ENCODE results near the gene OPRM1.

- TF ChIP-seq TCF12 (IDR thresholded peaks at IDR 0.05; ENCODE audit: low read depth): no peak
- no peak for TF ChIP-seq REST (IDR thresholded peaks at IDR 0.05; ENCODE audit: low read depth)
- TF ChIP-seq MAX (IDR thresholded peaks at IDR 0.05): no peak
- TF ChIP-seq TEAD4 (IDR thresholded peaks at IDR 0.05): no peak
- TF ChIP-seq TAF1 (IDR thresholded peaks at IDR 0.05; ENCODE audit: low read depth): no peak
- TF ChIP-seq YY1 (IDR thresholded peaks at IDR 0.05; ENCODE audit: low read depth): no peak
- TF ChIP-seq RAD21 (IDR thresholded peaks at IDR 0.05; ENCODE audit: low read depth): no peak
- TF ChIP-seq CEBPB (IDR thresholded peaks at IDR 0.05): no peak
- TF ChIP-seq EP300 (IDR thresholded peaks at IDR 0.05; ENCODE audit: borderline replicate concordance): no peak
- no peak for TF ChIP-seq CREB1 (IDR thresholded peaks at IDR 0.05; ENCODE audit: low read depth)
- TF ChIP-seq FOXM1 (IDR thresholded peaks at IDR 0.05; ENCODE audit: borderline replicate concordance, low read depth): no peak
- TF ChIP-seq NFIC (IDR thresholded peaks at IDR 0.05): no peak
- no peak for TF ChIP-seq USF1 (IDR thresholded peaks at IDR 0.05)
- no peak for TF ChIP-seq EGR1 (IDR thresholded peaks at IDR 0.05)
These were observed 47.5 kb downstream of the OPRM1 start for GRCh38 chr6:154086510-154086909.

Data from Ishikawa (cell line).